OCI-LY3 (cell line): Measurements from ENCODE around the gene ST14.

Source experiments
- EZH2phosphoT487 ChIP-seq: fragments of 200-600 bp; shearing (Covaris generic); IDR thresholded peaks from 2 replicates; pipeline ENCODE4 v1.6.1; 2018; ENCODE audit warnings: antibody characterized with exemption, mixed run types, low read depth
- TF ChIP-seq, protein P1 (sequence below): fragments of 200-600, 300-600 bp; sonication (generic); IDR thresholded peaks from 2 replicates; pipeline ENCODE4 v1.5.1; 2014; ENCODE audit warnings: antibody characterized with exemption, low read length, low read depth

GRCh38 chr11:130167146-130167545, 7.6 kb downstream of the ST14 start:
- TF ChIP-seq, protein P1, sequence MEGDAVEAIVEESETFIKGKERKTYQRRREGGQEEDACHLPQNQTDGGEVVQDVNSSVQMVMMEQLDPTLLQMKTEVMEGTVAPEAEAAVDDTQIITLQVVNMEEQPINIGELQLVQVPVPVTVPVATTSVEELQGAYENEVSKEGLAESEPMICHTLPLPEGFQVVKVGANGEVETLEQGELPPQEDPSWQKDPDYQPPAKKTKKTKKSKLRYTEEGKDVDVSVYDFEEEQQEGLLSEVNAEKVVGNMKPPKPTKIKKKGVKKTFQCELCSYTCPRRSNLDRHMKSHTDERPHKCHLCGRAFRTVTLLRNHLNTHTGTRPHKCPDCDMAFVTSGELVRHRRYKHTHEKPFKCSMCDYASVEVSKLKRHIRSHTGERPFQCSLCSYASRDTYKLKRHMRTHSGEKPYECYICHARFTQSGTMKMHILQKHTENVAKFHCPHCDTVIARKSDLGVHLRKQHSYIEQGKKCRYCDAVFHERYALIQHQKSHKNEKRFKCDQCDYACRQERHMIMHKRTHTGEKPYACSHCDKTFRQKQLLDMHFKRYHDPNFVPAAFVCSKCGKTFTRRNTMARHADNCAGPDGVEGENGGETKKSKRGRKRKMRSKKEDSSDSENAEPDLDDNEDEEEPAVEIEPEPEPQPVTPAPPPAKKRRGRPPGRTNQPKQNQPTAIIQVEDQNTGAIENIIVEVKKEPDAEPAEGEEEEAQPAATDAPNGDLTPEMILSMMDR: no peak
- no peak for TF ChIP-seq EZH2phosphoT487
